HTR-8/SVneo (cell line): ENCODE measurements around the gene AMOTL1.
"Not testable (repeated sequence)": the region's sequence is repeated elsewhere in the genome, so short reads cannot be mapped to it uniquely, and the experiment has no call there.

Experiments
- DNase-seq: peaks from one replicate; pipeline ENCODE4 v3.0.0; 2011; ENCODE audit warnings: low spot score, mixed read lengths; ENCODE audit not compliant: insufficient read length
- FAIRE-seq: peaks from 2 replicates; lab custom pipeline; 2011; peaks lifted over from hg19 to GRCh38; lab: Jason Lieb, UNC

Gene AMOTL1

DNA sequence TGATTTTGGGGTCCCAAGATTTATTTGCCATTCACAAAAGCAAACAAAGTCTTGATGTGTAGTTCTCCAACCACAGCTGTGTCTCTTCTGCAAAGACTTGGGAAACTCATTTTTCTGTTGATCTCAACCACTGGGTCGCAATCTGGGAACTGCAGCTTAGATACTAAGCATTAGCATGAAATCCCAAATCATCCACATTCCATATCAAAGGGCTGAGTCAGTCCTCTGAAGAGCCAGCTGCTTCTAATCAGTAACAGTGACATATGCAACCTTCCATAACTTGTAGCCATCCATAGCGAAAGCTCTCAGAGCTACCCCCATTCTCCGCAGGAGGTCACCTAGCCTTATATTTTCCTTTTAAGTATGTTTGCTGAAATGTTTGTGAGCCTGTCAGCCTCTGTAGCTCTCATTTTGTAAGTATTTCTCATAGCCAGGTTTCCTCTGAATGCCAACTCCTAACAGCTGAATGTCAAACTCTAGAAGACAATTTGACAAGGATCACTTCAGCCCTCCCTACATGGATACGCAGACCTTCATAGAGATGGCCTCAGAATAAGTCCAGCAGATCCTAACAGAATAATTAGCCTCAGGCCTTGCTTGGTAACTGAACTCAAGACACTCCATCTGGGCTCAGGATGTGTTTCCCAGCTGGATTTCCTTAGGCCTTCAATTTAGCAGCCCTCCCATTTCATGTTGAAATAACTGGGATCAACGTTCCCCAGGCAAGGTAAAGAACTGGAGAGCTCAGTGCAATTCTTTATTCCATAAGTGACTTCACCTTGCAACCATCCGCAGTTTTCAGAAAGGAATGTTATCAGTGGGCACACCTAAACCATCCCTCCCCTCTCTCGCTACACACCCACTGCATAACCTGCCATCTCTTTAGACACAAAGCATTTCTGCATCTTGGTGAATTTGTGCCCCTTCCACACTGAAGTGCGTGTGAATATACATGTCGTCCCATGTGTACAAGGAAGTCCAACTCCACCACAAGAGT is 44.9 kb downstream of the AMOTL1 start:
- not testable (repeated sequence) for DNase-seq
- peak; percentile 86 for FAIRE-seq

GRCh38 chr11:94814272-94814976 is 46.3 kb downstream of the AMOTL1 start:
- DNase-seq = no peak
- FAIRE-seq = no peak

DNA sequence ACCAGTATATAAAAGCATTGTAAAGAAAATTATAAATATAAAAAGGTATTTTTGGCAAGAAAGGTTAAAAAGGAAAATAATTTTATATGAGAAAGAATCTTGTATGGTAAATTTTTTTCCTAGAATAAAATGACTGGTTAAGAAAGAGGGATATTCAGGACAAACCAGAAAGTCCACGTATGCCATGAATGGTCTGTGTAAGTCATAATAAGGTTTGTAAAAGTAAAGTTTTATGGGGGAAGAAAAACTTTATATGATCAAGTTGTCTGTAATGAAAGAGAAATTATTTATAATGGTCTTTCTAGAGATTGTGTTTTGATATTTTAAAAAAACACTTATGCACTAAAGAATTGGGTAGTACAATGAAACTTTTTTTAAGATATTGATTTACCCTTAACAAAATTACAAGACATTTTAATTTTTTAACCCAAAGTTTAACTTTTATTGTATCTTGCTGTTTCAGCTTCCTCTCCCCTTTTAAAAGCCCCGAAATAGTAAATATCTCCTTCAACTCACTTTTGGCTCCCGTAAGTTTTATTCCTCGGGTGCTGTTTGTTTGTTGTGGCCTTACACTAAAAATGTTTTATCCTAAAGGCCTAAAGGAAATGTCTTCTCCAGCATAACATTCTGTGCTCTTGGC is 47.7 kb downstream of the AMOTL1 start:
- DNase-seq (no peak), FAIRE-seq (no peak)

GRCh38 chr11:94820480-94820879 is 52.3 kb downstream of the AMOTL1 start:
- no peak for FAIRE-seq
- no peak for DNase-seq

DNA sequence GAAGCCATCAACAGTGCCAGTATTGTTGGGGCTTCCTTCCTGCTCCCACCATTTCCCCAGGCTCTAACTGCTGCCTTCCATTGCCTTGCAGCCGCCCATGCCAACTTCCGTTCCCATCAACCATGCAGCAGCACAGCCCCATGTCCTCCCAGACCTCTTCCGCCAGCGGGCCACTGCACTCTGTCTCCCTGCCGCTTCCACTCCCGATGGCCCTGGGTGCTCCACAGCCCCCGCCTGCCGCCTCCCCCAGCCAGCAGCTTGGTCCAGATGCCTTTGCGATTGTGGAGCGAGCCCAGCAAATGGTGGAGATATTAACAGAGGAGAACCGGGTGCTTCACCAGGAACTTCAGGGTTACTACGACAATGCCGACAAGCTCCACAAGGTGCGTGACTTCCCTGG is 53.3 kb downstream of the AMOTL1 start:
- no peak for DNase-seq
- FAIRE-seq = no peak

GRCh38 chr11:94822080-94822479 is 53.9 kb downstream of the AMOTL1 start:
- FAIRE-seq = no peak
- DNase-seq = no peak

DNA sequence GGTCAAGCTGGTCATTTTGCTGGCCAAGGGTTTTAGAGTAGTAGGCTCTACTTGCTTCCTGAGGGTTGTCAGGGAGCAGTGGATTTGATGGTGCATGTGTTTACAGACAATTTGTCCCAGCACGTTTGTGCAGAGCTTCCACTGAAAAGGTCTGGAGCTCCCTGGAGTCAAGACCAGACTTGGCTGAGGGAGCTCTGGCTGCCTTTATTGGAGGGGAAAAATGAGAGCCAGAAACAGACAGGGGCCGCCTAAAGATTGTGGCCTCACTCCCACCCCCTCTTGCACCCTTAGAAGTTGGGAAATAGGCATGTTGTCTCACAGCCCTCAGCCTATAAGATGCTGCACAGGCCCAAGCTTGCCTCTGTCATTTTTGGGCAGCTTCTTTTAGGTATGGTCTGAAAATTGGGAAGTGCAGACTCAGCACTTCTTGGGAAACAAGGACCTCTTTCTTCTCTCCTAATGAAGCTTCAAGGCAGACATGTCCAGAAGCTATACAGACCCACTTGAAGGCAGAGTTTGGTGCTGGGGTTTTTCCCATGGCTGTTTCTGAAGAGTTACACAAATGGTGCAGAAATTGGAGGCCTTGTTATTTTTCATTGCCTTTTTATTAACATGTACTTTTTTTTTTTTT is 55.1 kb downstream of the AMOTL1 start:
- DNase-seq = no peak
- no peak for FAIRE-seq

DNA sequence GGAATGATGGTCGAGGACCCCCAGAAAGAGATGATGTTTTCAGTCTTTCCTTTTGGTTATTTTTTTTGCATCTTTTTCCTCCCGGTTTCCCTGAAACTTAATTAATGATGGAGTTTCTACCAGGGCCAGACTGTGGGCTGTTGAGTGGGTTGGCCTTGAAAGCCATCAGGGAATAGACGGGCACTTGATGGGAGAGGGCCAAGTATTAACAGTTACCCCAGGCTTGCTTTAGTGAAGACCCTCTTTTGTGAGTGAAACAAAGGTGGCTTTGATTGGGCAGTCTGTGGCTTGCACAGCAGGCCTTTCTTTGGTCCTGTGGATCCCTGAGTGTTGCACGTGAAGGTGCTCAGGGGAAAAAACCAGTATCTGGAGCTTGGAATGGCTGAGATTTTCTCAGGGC is 56.9 kb downstream of the AMOTL1 start:
- FAIRE-seq (no peak), DNase-seq (no peak)

GRCh38 chr11:94825481-94825880 is 57.3 kb downstream of the AMOTL1 start:
- FAIRE-seq = no peak
- DNase-seq = no peak

GRCh38 chr11:94826415-94826814 is 58.3 kb downstream of the AMOTL1 start:
- DNase-seq (no peak), FAIRE-seq (no peak)

DNA sequence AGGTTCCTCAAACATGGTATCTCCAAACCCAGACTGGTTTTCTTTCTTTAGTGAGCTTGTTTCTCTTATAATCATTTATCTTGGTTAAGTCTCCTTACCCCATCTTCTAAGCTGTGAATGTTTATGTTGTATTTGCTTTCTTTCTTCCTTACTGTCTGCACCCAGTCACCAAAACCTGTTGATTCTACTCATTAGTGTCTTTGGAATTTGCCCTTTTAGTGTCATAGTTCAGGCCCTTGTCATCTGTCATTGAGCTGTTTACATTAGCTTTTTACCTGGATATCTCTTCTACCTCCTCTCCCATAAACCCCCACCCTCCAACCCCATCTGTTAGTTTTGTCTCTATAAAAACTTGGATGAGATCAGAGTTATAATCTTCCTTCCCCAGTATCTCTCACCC is 59.9 kb downstream of the AMOTL1 start:
- FAIRE-seq = no peak

GRCh38 chr11:94830722-94831510 is 62.8 kb downstream of the AMOTL1 start:
- DNase-seq = no peak
- no peak for FAIRE-seq

More for the DNA sequence above, 59.9 kb downstream of the AMOTL1 start:
- no peak for DNase-seq

DNA sequence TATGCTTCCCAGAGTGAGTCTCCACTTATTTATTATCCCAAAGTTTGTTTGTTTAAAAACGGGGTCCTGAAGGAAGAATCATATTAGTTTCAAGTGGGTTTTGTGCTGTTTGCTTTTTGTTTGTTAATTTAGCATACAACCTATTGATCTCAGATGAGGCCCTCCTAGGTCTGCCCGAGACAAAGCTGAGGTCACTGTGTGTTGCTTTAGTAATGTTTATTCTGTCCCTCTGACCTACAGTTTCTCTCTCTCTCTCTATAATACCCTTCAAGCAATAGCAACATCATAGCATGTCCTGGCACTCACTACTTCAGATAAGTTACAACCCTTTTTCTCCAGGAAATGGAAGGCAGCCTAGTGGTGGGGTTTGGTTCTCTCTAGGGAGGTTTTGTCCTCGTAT is 63.4 kb downstream of the AMOTL1 start:
- no peak for FAIRE-seq
- no peak for DNase-seq

- FAIRE-seq (no peak), DNase-seq (no peak)
Measured at GRCh38 chr11:94832604-94833235, 64.6 kb downstream of the AMOTL1 start.

- DNase-seq (no peak), FAIRE-seq (no peak)
Measured at GRCh38 chr11:94834911-94835593, 66.9 kb downstream of the AMOTL1 start.

DNA sequence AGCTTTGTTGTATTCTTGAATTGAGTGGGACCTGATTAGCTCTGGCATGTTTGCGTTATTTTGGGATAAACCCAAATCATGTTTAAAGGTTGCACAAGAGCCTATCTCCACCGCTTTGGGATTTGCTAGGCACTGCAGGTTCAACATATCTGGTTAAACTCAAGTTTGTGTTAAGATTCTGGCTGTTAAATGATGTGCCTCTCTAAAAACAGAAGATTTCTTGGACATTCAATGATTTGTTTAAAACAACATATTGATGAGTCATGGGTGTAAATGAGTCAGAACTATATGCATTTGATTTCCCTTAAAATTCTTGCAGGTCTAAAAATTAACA is 67.4 kb downstream of the AMOTL1 start:
- DNase-seq (no peak), FAIRE-seq (no peak)

DNA sequence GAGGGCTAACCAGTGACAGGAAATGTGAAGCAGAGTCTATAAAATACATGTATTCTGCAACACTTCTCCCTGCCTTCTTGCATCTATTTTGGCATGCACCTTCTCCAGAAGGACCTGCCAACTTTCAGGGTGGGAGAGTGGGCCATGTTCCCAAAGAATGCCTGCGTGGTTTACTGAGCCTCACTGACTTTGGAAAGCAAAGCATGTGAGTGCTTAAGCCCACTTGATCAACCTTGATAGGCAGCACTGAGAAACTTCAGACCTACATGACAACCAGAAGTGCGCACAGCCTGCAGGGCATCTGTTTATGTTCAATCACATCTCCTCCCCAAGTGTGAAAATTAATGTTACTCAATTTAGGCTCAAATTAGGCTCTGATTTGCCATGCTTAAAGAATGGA is 69.2 kb downstream of the AMOTL1 start:
- FAIRE-seq = no peak
- DNase-seq = no peak

GRCh38 chr11:94838027-94838731 is 70.0 kb downstream of the AMOTL1 start:
- FAIRE-seq (no peak), DNase-seq (no peak)
